Subcutaneous adipose tissue (tissue), 4 donors: ENCODE results near the gene ADAMTSL1. TPM values are rescaled to one million over a fixed set of nuclear protein-coding genes. Genes with fewer than 3 reads are reported as not detected.

Experiments used
- total RNA-seq, 4 donors: library from RNA; depleted of rRNA; stranded (reverse); fragments of >200 nt; gene quantifications; one replicate each; pipeline ENCODE4 v1.1.0, GENCODE V29; 2016
- TF ChIP-seq, protein P1 (sequence below): fragments of 450-650 bp; IDR thresholded peaks from one replicate; pipeline ENCODE4 v1.5.1; 2016; ENCODE audit warnings: low read depth, mild to moderate bottlenecking, control low read depth, antibody characterized with exemption, moderate library complexity

ADAMTSL1 gene
- total RNA-seq, 4 donors from 2014 or later = 0.49 to 16.4 (median 10.5) TPM

DNA sequence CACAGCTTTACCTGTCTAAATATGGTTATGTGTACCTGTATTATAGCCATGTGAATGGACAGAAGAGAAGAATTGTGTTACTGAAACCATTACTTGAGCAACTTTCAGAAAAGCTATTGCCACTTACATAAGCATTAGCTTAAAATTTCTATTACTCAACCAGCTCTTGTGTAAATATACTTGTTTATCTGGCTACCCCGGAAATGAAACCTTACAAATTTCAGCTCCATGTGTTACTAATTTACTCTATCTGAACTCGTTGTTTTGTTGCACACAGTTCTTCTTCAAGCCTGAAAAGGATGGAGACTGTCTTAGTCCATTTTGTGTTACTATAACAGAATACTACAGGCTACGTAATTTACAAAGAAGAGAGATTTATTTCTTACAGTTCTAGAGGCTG is 22.5 kb upstream of the ADAMTSL1 start:
- TF ChIP-seq, protein P1, sequence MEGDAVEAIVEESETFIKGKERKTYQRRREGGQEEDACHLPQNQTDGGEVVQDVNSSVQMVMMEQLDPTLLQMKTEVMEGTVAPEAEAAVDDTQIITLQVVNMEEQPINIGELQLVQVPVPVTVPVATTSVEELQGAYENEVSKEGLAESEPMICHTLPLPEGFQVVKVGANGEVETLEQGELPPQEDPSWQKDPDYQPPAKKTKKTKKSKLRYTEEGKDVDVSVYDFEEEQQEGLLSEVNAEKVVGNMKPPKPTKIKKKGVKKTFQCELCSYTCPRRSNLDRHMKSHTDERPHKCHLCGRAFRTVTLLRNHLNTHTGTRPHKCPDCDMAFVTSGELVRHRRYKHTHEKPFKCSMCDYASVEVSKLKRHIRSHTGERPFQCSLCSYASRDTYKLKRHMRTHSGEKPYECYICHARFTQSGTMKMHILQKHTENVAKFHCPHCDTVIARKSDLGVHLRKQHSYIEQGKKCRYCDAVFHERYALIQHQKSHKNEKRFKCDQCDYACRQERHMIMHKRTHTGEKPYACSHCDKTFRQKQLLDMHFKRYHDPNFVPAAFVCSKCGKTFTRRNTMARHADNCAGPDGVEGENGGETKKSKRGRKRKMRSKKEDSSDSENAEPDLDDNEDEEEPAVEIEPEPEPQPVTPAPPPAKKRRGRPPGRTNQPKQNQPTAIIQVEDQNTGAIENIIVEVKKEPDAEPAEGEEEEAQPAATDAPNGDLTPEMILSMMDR = no peak

DNA sequence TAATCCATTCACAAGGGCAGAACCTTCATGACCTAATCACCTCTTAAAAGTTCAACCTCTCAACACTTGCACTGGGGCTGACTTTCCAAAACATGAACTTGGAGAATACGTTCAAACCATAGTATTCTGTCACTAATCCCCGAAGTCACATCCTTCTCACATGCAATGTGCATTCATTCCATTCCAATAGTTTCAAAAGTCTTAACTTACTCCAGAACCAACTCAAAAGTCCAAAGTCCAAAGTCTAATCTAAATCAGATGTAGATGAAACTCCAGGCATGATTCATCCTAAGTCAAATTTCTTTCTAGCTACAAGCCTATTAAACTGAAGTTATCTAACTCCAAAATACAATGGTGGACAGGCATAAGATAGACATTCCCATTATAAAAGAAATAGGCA is 21.7 kb upstream of the ADAMTSL1 start:
- TF ChIP-seq, protein P1 = no peak

DNA sequence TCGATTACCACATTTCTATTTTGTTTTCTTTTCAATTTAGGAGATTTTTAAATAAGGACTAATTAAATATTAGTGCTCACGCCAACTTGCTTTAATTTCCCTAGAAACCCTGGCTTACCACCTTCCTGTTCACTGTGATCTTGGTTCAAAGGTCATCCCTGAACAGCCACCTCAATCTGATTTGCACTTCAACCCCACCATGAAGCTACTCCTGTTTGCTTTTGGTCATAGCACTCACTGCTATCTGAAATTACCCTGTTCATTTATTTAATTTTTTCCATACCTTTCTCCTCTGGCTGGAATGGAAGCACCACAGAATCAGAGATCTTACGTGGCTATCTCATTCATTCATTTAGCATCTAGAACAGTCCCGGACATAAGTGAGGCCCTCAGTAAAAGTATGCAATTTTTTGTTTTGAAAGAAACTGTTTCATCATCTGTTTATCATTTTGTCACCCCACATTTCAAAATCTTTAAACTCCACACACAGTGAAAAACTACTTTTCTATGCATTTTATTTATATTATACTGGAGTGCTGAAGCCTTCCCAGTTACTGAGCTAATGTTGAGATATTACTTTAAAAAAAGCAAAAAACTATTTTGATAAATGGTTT is 17.2 kb upstream of the ADAMTSL1 start:
- TF ChIP-seq, protein P1 = no peak

DNA sequence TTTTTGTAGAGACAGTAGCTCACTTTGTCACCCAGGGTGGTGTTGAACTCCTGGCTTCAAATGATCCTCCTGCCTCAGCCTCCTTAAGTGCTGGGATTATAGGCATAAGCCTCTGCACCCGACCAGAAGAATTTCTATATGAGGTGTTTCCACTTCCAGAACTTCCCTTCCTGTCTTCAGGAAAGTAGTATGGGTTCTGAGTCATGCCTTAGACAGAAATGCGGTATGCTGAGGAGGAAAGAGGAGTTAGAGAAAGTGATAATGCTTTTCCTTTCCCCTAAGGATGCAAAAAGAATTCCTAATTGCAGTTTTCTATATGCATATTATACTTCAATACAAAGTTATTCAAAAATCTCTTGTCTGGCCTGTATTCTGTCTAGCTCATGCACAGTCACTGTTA is 16.4 kb upstream of the ADAMTSL1 start:
- TF ChIP-seq, protein P1 = no peak

DNA sequence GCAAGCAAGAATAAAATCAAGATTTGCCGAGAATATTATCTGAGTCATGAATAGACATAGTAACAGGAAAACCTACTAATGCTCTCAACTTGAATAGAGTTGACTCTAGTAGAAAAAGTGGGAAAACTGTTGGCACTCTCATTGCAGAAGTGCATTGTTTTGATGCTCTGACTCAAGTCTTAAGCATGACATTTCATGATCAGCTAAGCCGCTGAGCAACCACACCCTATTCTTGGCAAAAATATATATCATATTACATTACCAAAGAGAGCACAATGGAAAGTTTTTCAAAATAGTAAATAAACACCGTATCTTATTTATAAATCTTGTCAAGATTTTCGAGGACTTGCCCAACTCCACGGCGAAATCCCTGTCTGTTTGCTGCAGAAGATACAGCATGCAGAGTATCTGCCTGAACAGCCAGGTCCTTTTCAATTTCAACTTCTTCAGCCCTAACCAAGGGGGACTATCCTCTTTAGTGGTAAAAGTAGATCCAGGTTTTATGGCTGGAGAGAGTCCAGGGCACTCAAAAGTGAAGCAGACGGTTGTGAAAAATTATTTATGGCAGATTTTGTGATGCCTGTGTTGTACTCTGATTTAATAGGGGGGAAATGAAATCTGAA is 13.9 kb upstream of the ADAMTSL1 start:
- TF ChIP-seq, protein P1 = no peak

DNA sequence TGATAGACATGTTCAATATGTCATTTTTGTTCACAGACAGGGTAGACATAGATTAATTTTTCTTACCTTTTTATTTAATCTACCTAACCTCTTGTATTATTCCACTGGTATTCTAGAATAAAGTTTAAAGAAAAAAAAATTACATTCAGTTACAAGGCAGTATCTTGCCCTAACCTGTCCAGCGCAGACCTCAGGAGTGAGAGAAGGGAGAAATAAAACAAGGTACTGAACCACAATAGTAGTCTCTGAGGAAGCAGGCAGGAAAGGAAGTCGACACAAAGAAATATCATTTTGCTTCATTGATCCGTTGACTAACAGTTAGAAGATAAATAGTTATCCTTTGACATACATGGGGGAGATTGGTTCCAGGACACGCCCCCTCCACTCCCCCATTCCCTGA is 12.5 kb upstream of the ADAMTSL1 start:
- TF ChIP-seq, protein P1 = no peak

DNA sequence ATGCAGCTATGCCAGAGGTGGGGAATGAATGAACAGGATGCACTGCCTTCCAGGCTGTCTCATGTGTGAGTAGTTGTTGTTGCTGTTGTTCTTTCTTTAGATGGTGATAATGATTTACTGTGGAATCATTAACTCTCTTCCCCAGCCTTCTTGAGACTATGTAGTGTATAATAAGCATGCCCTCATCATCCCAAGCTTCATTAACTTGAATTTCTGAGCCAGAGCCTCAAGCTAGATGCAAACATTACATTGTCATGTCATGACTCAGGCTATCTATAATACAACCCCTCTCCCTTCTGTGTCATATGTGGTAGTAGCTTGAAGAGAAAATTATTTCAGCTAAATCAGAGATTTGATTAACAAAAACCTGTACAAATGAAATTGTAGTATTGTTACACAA is 10.0 kb upstream of the ADAMTSL1 start:
- TF ChIP-seq, protein P1 = no peak
